ENCODE results near the gene FRMD8.

FRMD8 gene

DNA sequence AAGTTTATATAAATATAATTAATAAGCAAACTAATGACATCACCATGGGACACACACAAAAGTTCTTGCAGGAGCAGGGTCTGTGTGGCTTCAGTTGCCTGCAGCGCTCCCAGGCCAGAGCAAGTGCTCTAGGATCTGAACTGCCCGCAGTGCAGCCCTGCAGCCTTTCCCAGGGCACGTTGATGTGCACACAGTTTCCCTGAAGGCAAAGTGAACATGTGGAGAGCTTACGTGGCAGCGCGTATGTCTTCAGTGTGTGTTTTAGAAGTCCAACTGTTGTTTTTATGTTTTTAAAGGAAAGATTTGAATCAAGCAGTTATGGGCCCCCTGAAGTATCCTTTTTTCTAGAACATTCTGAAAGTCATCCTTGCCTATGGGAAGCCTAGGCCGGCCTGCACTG is 33.1 kb upstream of the FRMD8 start:
- no peak overlapping the region for H3K4me3 ChIP-seq (ENCODE audit: low read depth, low read length)
- TF ChIP-seq, protein P1, sequence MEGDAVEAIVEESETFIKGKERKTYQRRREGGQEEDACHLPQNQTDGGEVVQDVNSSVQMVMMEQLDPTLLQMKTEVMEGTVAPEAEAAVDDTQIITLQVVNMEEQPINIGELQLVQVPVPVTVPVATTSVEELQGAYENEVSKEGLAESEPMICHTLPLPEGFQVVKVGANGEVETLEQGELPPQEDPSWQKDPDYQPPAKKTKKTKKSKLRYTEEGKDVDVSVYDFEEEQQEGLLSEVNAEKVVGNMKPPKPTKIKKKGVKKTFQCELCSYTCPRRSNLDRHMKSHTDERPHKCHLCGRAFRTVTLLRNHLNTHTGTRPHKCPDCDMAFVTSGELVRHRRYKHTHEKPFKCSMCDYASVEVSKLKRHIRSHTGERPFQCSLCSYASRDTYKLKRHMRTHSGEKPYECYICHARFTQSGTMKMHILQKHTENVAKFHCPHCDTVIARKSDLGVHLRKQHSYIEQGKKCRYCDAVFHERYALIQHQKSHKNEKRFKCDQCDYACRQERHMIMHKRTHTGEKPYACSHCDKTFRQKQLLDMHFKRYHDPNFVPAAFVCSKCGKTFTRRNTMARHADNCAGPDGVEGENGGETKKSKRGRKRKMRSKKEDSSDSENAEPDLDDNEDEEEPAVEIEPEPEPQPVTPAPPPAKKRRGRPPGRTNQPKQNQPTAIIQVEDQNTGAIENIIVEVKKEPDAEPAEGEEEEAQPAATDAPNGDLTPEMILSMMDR (IDR thresholded peaks at IDR 0.05; ENCODE audit: low read depth, low read length): no peak
- in situ Hi-C loops (cut with HindIII; ENCODE audit: low sequenced_read_pairs): no loop called here
- DNase-seq (ENCODE audit: low read depth, low spot score): no peak

DNA sequence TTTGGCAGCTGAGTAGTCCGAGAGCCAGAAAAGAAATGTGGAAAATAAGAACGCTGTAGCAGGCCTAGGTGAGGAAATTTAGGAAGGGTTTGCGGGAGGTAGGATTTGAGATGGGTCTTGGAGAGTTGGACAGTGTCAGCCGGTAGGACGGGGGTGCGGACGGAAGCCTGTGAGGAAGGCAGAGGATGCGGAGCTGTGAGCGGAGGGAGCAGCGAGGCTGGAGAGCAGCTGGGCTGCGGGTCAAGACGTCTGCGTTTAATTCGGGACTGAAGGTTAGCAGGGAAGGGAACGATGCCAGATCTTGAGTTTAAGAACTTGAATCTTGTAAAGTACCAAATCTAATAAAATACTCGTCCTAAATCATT is 32.6 kb upstream of the FRMD8 start:
- TF ChIP-seq, protein P1 (IDR thresholded peaks at IDR 0.05; ENCODE audit: low read depth, low read length): no peak
- DNase-seq (ENCODE audit: low read depth, low spot score): no peak
- H3K4me3 ChIP-seq (ENCODE audit: low read depth, low read length): peak overlapping the region; percentile 50
- in situ Hi-C loops (cut with HindIII; ENCODE audit: low sequenced_read_pairs): no loop called here

DNA sequence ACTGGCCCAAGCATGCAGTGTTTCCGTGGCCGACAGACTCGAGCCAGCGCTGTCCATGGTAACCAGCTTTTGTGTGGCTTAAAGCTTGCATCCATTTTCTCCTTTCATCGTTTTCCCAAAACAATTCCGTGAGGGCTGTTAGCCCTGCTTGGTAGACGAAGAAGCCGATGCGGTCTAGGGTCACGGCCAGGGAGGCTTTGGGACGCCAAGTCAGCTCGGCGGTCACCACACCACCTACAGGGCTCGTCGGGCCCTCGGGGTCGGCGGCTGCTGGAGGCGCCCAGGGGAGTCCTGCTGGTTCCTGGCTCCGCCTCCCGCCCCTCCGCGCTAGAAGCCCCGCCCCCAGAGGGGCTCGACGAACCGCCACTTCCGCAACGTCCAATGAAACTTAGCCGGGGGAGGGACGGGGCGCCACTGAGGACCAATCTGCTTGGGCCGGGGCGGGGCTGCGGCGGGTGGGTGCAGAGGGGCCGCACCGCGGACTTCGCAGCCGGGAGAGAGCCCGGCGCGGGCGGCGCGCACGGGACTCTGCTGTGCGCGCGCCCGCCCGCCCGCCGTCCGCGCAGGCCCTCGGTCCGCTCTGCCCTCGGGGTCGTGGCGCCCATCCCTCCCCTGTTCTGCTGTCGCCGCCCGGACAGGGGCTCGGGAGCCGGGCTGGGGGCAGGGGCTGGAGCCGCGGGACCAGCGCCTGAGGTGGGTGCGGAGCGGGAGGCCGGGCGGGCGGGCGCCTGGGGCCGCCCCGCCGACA is 32.0 kb upstream of the FRMD8 start, which contains the start of gene TIGD3:
TIGD3 (plus strand) TSS at position 487 of the 748 bp plus-strand sequence. CDS start 1,058 bp downstream, outside the sequence.
- in situ Hi-C loops (cut with HindIII; ENCODE audit: low sequenced_read_pairs): no loop called here
- TF ChIP-seq, protein P1 (IDR thresholded peaks at IDR 0.05; ENCODE audit: low read depth, low read length): no peak
- H3K4me3 ChIP-seq (ENCODE audit: low read depth, low read length): peak within 1 kb of the TSS; percentile 50
- peak; percentile 96 for DNase-seq (ENCODE audit: low read depth, low spot score)

DNA sequence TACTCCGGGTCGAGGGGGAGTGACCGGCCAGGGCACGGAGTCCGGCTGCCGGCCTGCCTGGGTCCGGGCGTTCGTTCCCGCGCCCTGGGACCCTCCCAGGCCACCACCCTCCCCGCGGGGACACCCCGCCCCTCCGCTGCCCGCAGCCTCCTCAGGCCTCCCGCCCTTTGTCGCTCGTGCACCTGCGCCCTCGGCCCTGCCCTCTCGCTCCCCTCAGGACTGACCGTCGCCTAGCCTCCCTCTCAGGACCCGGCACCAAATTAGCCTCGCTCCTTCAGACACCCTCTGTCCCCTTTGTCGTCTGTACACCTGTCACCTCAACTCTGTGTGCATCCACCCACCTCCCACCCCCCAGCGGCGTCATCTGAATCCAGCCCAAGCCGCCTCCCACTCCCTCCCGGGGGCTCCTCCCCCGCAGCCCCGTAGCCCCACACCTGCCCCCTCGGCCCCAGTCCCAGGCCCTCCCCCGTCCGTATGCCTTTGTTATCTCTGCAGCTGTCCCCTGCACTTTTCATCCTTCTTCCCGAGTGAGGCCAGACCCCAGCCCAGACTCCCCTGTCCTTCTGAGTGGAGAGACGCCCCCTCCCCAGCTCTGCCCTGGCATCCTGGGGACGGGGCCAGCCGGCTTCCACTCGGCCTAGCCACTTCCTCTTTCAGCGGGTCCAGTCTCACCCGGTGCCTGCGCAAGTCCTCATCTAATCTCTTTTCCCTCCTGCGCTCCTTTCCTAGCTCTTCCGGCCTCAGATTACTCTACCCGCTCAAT is 31.2 kb upstream of the FRMD8 start:
- TF ChIP-seq, protein P1 (IDR thresholded peaks at IDR 0.05; ENCODE audit: low read depth, low read length): no peak
- in situ Hi-C loops (cut with HindIII; ENCODE audit: low sequenced_read_pairs): no loop called here
- H3K4me3 ChIP-seq (ENCODE audit: low read depth, low read length): peak overlapping the region; percentile 32
- DNase-seq (ENCODE audit: low read depth, low spot score): no peak

DNA sequence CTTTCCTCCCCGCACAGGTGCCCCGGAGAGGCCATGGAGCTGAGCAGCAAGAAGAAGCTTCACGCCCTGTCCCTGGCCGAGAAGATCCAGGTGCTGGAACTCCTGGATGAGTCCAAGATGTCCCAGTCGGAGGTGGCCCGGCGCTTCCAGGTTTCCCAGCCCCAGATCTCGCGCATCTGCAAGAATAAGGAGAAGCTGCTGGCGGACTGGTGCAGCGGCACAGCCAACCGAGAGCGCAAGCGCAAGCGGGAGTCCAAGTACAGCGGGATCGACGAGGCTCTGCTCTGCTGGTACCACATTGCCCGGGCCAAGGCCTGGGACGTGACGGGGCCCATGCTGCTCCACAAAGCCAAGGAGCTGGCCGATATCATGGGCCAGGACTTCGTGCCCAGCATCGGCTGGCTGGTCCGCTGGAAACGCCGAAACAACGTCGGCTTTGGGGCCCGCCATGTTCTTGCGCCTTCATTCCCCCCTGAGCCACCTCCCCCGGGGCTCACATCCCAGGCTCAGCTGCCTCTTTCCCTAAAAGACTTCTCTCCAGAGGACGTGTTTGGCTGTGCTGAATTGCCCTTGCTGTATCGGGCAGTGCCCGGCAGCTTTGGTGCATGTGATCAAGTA is 30.6 kb upstream of the FRMD8 start:
- H3K4me3 ChIP-seq (ENCODE audit: low read depth, low read length): peak overlapping the region; percentile 13
- TF ChIP-seq, protein P1 (IDR thresholded peaks at IDR 0.05; ENCODE audit: low read depth, low read length): no peak
- in situ Hi-C loops (cut with HindIII; ENCODE audit: low sequenced_read_pairs): no loop called here
- peak; percentile 36 for DNase-seq (ENCODE audit: low read depth, low spot score)

DNA sequence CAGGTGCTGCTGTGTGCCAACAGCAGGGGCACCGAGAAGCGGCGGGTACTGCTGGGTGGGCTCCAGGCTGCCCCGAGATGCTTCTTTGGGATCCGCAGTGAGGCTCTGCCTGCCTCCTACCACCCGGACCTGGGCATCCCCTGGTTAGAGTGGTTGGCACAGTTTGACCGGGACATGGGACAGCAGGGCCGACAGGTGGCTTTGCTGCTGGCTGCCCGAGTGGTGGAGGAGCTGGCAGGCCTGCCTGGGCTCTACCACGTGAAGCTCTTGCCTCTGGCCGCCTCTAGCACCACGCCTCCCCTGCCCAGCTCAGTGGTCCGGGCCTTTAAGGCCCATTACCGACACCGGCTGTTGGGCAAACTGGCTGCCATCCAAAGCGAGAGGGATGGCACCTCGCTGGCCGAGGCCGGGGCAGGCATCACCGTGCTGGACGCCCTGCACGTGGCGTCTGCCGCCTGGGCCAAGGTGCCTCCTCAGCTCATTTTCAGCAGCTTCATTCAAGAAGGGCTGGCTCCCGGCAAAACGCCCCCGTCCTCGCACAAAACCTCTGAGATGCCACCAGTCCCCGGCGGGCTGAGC is 30.0 kb upstream of the FRMD8 start:
- no peak overlapping the region for H3K4me3 ChIP-seq (ENCODE audit: low read depth, low read length)
- TF ChIP-seq, protein P1 (IDR thresholded peaks at IDR 0.05; ENCODE audit: low read depth, low read length): no peak
- no peak for DNase-seq (ENCODE audit: low read depth, low spot score)
- in situ Hi-C loops (cut with HindIII; ENCODE audit: low sequenced_read_pairs): no loop called here

Data from astrocyte of the spinal cord (primary cell).